Natural killer cell (primary cell): Measurements from ENCODE around the gene HBE1. TPM values are rescaled to one million over a fixed set of nuclear protein-coding genes. Genes with fewer than 3 reads are reported as not detected.
"Not testable (repeated sequence)": the region's sequence is repeated elsewhere in the genome, so short reads cannot be mapped to it uniquely, and the experiment has no call there.

Source experiments
- ATAC-seq, 3 donors: fragments of 150-1000 bp in 2 of 3; fragments of 200-7000 bp in 1 of 3; cut with Tn5 transposase; 1 replicate in 1 of 3; 2 replicates in 2 of 3; pipeline ENCODE4 v1.10.0; 2021; ENCODE audit warnings: mild to moderate bottlenecking in 2 of 3, moderate library complexity in 2 of 3
- DNase-seq, 2 donors: peaks; one replicate each; pipeline versions ENCODE4 v3.0.0 to v3.0.0-alpha.2; 2013 to 2021; ENCODE audit warnings: mixed read lengths in 1 of 2
- H3K27ac ChIP-seq: one replicate; pipeline ENCODE4 v1.5.1; 2013; ENCODE audit warnings: mild to moderate bottlenecking, low read length
- H3K27me3 ChIP-seq: one replicate; pipeline ENCODE4 v1.6.1; 2013; ENCODE audit warnings: low read length; ENCODE audit not compliant: control insufficient read depth, insufficient read depth
- H3K36me3 ChIP-seq: one replicate; pipeline ENCODE4 v1.6.1; 2013; ENCODE audit warnings: low read length; ENCODE audit not compliant: control insufficient read depth, insufficient read depth
- H3K4me1 ChIP-seq: one replicate; pipeline ENCODE4 v1.6.1; 2013; ENCODE audit warnings: low read length; ENCODE audit not compliant: control insufficient read depth, insufficient read depth
- H3K4me3 ChIP-seq: one replicate; pipeline ENCODE4 v1.5.1; 2013; ENCODE audit warnings: low read length
- H3K9me3 ChIP-seq: one replicate; pipeline ENCODE4 v1.6.1; 2013; ENCODE audit warnings: low read length; ENCODE audit not compliant: control insufficient read depth, insufficient read depth
- H3K27ac Mint-ChIP-seq, 2 donors: one replicate each; pipeline ENCODE4 v1.8.0; 2022; ENCODE audit warnings: mild to moderate bottlenecking in 2 of 2, mixed read lengths in 2 of 2, moderate library complexity in 1 of 2
- H3K27me3 Mint-ChIP-seq, 2 donors: one replicate each; pipeline ENCODE4 v1.8.0; 2022; ENCODE audit warnings: low read depth in 2 of 2, mixed read lengths in 2 of 2
- H3K36me3 Mint-ChIP-seq: one replicate; pipeline ENCODE4 v1.8.0; 2022; ENCODE audit warnings: mixed read lengths
- H3K4me1 Mint-ChIP-seq, 2 donors: one replicate each; pipeline ENCODE4 v1.8.0; 2022; ENCODE audit warnings: mixed read lengths in 2 of 2
- H3K4me3 Mint-ChIP-seq: one replicate; pipeline ENCODE4 v1.8.0; 2022; ENCODE audit warnings: mild to moderate bottlenecking, moderate library complexity, mixed read lengths
- H3K9me3 Mint-ChIP-seq, 2 donors: one replicate each; pipeline ENCODE4 v1.8.0; 2022; ENCODE audit warnings: mixed read lengths in 2 of 2
- WGBS: methylation state at CpG from one replicate; pipeline ENCODE4 v1.1.7; 2013; ENCODE audit warnings: missing lambda C conversion rate; ENCODE audit not compliant: insufficient coverage; 5-methylcytosine and 5-hydroxymethylcytosine counted together
- intact Hi-C: fragments of 100-400 bp; cut with micrococcal nuclease; formaldehyde crosslinking; loops from one replicate; pipeline ENCODE4 v1.14.2; 2022
- total RNA-seq, 4 donors: library from RNA; stranded (reverse); fragments of 120-200 nt in 1 of 4; gene quantifications; one replicate each; pipeline versions ENCODE4 v1.2.3 to v1.2.4, GENCODE V29; 2013 to 2022
- TF ChIP-seq, protein P1 (sequence below): fragments of 200-600 bp; IDR thresholded peaks from one replicate; pipeline ENCODE4 v1.8.0; 2022; ENCODE audit warnings: antibody characterized with exemption

The HBE1 gene
- total RNA-seq, 3 donors from 2014 or later (not counting 1 experiment from before 2014, with no cell fraction given) = not detected

- H3K36me3 ChIP-seq = no peaks in the 10 kb centered on the region
- no peaks in the 10 kb centered on the region for H3K9me3 Mint-ChIP-seq
- no peaks in the 10 kb centered on the region for H3K27me3 Mint-ChIP-seq
- TF ChIP-seq, protein P1, sequence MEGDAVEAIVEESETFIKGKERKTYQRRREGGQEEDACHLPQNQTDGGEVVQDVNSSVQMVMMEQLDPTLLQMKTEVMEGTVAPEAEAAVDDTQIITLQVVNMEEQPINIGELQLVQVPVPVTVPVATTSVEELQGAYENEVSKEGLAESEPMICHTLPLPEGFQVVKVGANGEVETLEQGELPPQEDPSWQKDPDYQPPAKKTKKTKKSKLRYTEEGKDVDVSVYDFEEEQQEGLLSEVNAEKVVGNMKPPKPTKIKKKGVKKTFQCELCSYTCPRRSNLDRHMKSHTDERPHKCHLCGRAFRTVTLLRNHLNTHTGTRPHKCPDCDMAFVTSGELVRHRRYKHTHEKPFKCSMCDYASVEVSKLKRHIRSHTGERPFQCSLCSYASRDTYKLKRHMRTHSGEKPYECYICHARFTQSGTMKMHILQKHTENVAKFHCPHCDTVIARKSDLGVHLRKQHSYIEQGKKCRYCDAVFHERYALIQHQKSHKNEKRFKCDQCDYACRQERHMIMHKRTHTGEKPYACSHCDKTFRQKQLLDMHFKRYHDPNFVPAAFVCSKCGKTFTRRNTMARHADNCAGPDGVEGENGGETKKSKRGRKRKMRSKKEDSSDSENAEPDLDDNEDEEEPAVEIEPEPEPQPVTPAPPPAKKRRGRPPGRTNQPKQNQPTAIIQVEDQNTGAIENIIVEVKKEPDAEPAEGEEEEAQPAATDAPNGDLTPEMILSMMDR = no peak
- ATAC-seq (no peak), DNase-seq (no peak)
- H3K9me3 ChIP-seq = no peaks in the 10 kb centered on the region
- no peak overlapping the region for H3K27ac ChIP-seq
- intact Hi-C loops = no loop called here
- H3K4me1 Mint-ChIP-seq = no peaks in the 10 kb centered on the region
- H3K4me1 ChIP-seq = no peaks in the 10 kb centered on the region
- 94% methylated on average over 1 of the region's 4 CpGs for WGBS
- no peak overlapping the region for H3K27ac Mint-ChIP-seq
- H3K4me3 ChIP-seq = no peak overlapping the region
- H3K27me3 ChIP-seq = no peaks in the 10 kb centered on the region
- no peak overlapping the region for H3K4me3 Mint-ChIP-seq
- no peaks in the 10 kb centered on the region for H3K36me3 Mint-ChIP-seq
Measured at GRCh38 chr11:5250543-5251204, 19.1 kb downstream of the HBE1 start.

- H3K36me3 ChIP-seq, H3K4me3 ChIP-seq, H3K27me3 Mint-ChIP-seq, ATAC-seq, H3K27ac ChIP-seq, H3K27ac Mint-ChIP-seq, H3K9me3 ChIP-seq, intact Hi-C loops, DNase-seq, H3K4me1 ChIP-seq, H3K4me1 Mint-ChIP-seq, H3K9me3 Mint-ChIP-seq, H3K27me3 ChIP-seq, H3K36me3 Mint-ChIP-seq, H3K4me3 Mint-ChIP-seq: not testable (repeated sequence)
- 87% methylated on average over 3 of the region's 9 CpGs for WGBS
Measured at GRCh38 chr11:5249807-5250396, 19.8 kb downstream of the HBE1 start, which contains the start of gene HBG1. Gene HBG1, minus strand, starts transcription at chr11:5249857. Its CDS starts 53 bp downstream, at chr11:5249804.

GRCh38 chr11:5248498-5248897, 21.2 kb downstream of the HBE1 start:
- H3K9me3 Mint-ChIP-seq, H3K9me3 ChIP-seq, H3K27me3 Mint-ChIP-seq, H3K4me3 Mint-ChIP-seq, intact Hi-C loops, H3K36me3 ChIP-seq, H3K27me3 ChIP-seq, H3K27ac ChIP-seq, H3K36me3 Mint-ChIP-seq, H3K4me1 ChIP-seq, H3K4me1 Mint-ChIP-seq, ATAC-seq, H3K4me3 ChIP-seq, H3K27ac Mint-ChIP-seq, DNase-seq: not testable (repeated sequence)
- WGBS = 96% methylated on average over 7 of the region's 7 CpGs

- Histone ChIP-seq H3K4me1 (no peaks in the 10 kb centered on the region), H3K4me3 (no peak overlapping the region), H3K9me3 (no peaks in the 10 kb centered on the region), H3K27me3 (no peaks in the 10 kb centered on the region), H3K27ac (no peak overlapping the region), H3K36me3 (no peaks in the 10 kb centered on the region)
- DNase-seq (no peak), ATAC-seq (no peak)
- H3K27ac Mint-ChIP-seq = no peak overlapping the region
- H3K36me3 Mint-ChIP-seq = no peaks in the 10 kb centered on the region
- H3K27me3 Mint-ChIP-seq = no peaks in the 10 kb centered on the region
- intact Hi-C loops = no loop called here
- 94% methylated on average over 3 of the region's 3 CpGs for WGBS
- TF ChIP-seq, protein P1 = no peak
- H3K4me1 Mint-ChIP-seq = no peaks in the 10 kb centered on the region
- no peaks in the 10 kb centered on the region for H3K9me3 Mint-ChIP-seq
- H3K4me3 Mint-ChIP-seq = no peak overlapping the region
Measured at GRCh38 chr11:5247472-5248192, 22.1 kb downstream of the HBE1 start.
